ENCODE results near the gene PLAGL2. TPM values are rescaled to one million over a fixed set of nuclear protein-coding genes. Genes with fewer than 3 reads are reported as not detected.

PLAGL2 gene
- total and polyA plus RNA-seq, 2 experiments from 2014 or later = 39.7 to 41.1 TPM

DNA sequence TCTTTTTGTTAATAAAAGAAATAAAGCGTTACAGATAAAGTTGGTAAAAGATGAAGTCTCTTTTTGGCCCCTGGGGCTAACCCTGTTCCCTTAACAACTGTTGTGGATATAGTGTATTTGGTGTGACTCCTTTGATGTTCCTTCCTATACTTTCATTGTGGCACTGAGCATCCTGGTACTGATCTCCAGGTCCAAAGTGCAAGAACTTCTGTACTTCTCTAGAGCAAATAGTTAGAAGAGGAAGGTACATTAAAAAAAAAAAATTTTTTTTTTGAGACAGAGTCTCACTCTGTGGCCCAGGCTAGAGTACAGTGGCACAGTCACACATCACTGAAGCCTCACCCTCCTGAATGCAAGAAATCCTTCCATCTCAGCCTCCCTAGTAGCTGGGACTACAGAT lies 6.3 kb upstream of the PLAGL2 start:
- H3K4me1 ChIP-seq (ENCODE audit: insufficient read depth) = peaks cover 61% of the 10 kb centered on the region
- WGBS (ENCODE audit: low lambda C conversion rate, missing lambda C conversion rate) = 89% methylated on average over 1 of the region's 1 CpG
- no peak overlapping the region for H3K4me2 ChIP-seq
- H3K9me3 ChIP-seq (ENCODE audit: low read depth) = no peaks in the 10 kb centered on the region
- H3K9me2 ChIP-seq (replicated peaks; ENCODE audit: insufficient read depth) = no peaks in the 10 kb centered on the region
- no peaks in the 10 kb centered on the region for H3K36me3 ChIP-seq (replicated peaks; ENCODE audit: insufficient read depth, low read depth)
- peaks cover 59% of the 10 kb centered on the region for H3K79me2 ChIP-seq
- no peaks in the 10 kb centered on the region for H3K27me3 ChIP-seq
- no peak overlapping the region for H2AFZ ChIP-seq
- H4K20me1 ChIP-seq (ENCODE audit: insufficient read depth, poor library complexity, severe bottlenecking) = no peaks in the 10 kb centered on the region
- H3K4me3 ChIP-seq = no peak overlapping the region
- peak overlapping the region; percentile 96 for H3K27ac ChIP-seq
- TF ChIP-seq, protein P1, sequence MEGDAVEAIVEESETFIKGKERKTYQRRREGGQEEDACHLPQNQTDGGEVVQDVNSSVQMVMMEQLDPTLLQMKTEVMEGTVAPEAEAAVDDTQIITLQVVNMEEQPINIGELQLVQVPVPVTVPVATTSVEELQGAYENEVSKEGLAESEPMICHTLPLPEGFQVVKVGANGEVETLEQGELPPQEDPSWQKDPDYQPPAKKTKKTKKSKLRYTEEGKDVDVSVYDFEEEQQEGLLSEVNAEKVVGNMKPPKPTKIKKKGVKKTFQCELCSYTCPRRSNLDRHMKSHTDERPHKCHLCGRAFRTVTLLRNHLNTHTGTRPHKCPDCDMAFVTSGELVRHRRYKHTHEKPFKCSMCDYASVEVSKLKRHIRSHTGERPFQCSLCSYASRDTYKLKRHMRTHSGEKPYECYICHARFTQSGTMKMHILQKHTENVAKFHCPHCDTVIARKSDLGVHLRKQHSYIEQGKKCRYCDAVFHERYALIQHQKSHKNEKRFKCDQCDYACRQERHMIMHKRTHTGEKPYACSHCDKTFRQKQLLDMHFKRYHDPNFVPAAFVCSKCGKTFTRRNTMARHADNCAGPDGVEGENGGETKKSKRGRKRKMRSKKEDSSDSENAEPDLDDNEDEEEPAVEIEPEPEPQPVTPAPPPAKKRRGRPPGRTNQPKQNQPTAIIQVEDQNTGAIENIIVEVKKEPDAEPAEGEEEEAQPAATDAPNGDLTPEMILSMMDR (IDR thresholded peaks at IDR 0.05; ENCODE audit: poor library complexity) = no peak
- TF ChIP-seq EZH2phosphoT487 (IDR thresholded peaks at IDR 0.05; ENCODE audit: low read depth, severe bottlenecking, unreplicated experiment) (no peak), EZH2 (IDR thresholded peaks at IDR 0.05; ENCODE audit: borderline replicate concordance) (no peak)
- no peak for DNase-seq (ENCODE audit: low spot score)

DNA sequence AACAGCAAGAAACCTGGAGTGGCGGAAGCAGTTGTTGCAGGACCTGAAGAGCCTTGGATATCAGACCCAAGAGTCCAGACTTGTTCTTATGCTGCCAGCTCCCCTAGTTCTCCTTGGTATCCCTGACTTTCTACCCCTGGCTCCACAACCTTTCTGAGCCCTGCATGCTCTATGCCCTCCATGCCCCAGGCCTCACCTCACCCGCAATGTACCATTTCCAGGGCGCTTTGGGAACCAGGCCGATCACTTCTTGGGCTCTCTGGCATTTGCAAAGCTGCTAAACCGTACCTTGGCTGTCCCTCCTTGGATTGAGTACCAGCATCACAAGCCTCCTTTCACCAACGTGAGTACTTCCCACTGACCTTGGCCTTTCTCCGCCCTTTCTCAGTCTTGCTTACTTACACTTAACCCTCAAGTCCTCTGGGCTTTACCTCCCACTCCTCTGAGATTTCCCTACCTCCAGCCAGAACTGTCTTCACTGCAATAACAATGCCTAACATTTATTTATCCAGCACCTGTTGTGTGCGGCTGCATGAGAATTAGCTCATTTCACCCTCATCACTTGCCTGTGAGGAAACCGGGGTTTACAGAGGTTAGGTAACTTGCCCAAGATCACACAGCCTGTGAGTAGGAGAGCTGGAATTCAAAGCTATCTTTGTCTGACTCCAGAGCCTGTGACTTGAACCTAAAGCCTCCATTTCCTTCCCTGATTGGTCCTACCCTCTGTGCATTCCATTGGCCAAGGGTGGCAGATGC lies 2.5 kb upstream of the PLAGL2 start:
- Histone ChIP-seq H3K4me2 (peak overlapping the region; percentile 87), H3K9me3 (ENCODE audit: low read depth) (no peaks in the 10 kb centered on the region), H2AFZ (no peak overlapping the region), H3K4me1 (ENCODE audit: insufficient read depth) (peaks cover 61% of the 10 kb centered on the region), H3K9me2 (replicated peaks; ENCODE audit: insufficient read depth) (no peaks in the 10 kb centered on the region), H3K27me3 (no peaks in the 10 kb centered on the region), H3K4me3 (no peak overlapping the region), H3K36me3 (replicated peaks; ENCODE audit: insufficient read depth, low read depth) (no peaks in the 10 kb centered on the region), H3K79me2 (peaks cover 81% of the 10 kb centered on the region), H3K27ac (peak overlapping the region; percentile 96), H4K20me1 (ENCODE audit: insufficient read depth, poor library complexity, severe bottlenecking) (no peaks in the 10 kb centered on the region)
- DNase-seq (ENCODE audit: low spot score) = no peak
- WGBS (ENCODE audit: low lambda C conversion rate, missing lambda C conversion rate) = 84% methylated on average over 9 of the region's 9 CpGs
- no peak for TF ChIP-seq EZH2phosphoT487 (IDR thresholded peaks at IDR 0.05; ENCODE audit: low read depth, severe bottlenecking, unreplicated experiment)
- TF ChIP-seq, protein P1 (IDR thresholded peaks at IDR 0.05; ENCODE audit: poor library complexity) = no peak
- TF ChIP-seq EZH2 (IDR thresholded peaks at IDR 0.05; ENCODE audit: borderline replicate concordance) = no peak

DNA sequence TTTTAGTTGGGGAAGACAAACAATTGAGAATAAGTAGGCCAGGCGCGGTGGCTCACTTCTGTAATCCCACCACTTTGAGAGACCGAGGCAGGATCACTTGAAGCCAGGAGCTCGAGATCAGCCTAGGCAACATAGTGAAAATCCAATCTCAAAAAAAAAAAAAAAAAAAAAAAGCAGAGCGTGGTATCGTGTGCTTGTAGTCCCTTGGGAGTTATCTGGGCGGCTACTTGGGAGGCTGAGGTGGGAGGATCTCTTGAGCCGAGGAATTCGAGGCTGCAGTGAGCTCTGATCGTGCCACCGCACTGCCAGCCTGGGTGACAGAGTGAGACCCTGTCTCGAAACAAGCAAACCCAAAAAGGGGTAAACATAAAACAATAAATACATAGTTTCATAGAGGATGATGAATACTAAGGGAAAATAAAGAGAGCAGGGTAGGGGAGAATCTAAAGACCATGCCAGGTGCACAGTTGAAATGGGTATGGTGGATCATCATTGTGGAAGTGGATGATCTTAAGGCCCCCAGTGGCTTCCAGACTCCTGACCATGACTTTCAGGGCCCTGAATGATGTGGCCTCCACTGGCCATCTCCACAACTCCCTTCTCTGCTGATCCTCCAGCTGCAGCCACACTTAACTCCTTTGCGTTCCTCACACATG lies 1.1 kb upstream of the PLAGL2 start:
- TF ChIP-seq EZH2phosphoT487 (IDR thresholded peaks at IDR 0.05; ENCODE audit: low read depth, severe bottlenecking, unreplicated experiment) = no peak
- TF ChIP-seq, protein P1 (IDR thresholded peaks at IDR 0.05; ENCODE audit: poor library complexity) = no peak
- no peak for TF ChIP-seq EZH2 (IDR thresholded peaks at IDR 0.05; ENCODE audit: borderline replicate concordance)
- H3K27me3 ChIP-seq = no peaks in the 10 kb centered on the region
- H3K4me3 ChIP-seq = peak overlapping the region; percentile 98
- H3K9me2 ChIP-seq (replicated peaks; ENCODE audit: insufficient read depth) = no peaks in the 10 kb centered on the region
- no peaks in the 10 kb centered on the region for H3K9me3 ChIP-seq (ENCODE audit: low read depth)
- peaks cover 85% of the 10 kb centered on the region for H3K79me2 ChIP-seq
- H2AFZ ChIP-seq = peak overlapping the region; percentile 95
- 79% methylated on average over 13 of the region's 13 CpGs for WGBS (ENCODE audit: low lambda C conversion rate, missing lambda C conversion rate)
- peaks cover 65% of the 10 kb centered on the region for H3K4me1 ChIP-seq (ENCODE audit: insufficient read depth)
- no peaks in the 10 kb centered on the region for H3K36me3 ChIP-seq (replicated peaks; ENCODE audit: insufficient read depth, low read depth)
- H3K27ac ChIP-seq = peak overlapping the region; percentile 96
- peak overlapping the region; percentile 87 for H3K4me2 ChIP-seq
- no peak for DNase-seq (ENCODE audit: low spot score)
- peaks cover under 1% of the 10 kb centered on the region for H4K20me1 ChIP-seq (ENCODE audit: insufficient read depth, poor library complexity, severe bottlenecking)
